HCT116 (cell line): ENCODE data around the gene RHOXF2B. TPM values are rescaled to one million over a fixed set of nuclear protein-coding genes. Genes with fewer than 3 reads are reported as not detected.
"Not testable (repeated sequence)": the region's sequence is repeated elsewhere in the genome, so short reads cannot be mapped to it uniquely, and the experiment has no call there.

Experiments used
- ATAC-seq: fragments of 200-7000 bp; cut with Tn5 transposase; 2 replicates; pipeline ENCODE4 v1.9.1; 2020; ENCODE audit warnings: mild to moderate bottlenecking, moderate library complexity
- BruUV-seq: library from RNA; stranded (reverse); fragments of 400-500 nt; replicated peaks from 2 replicates; lab custom pipeline; 2021; lab: Mats Ljungman, UMichigan
- CTCF ChIA-PET: fragments of 300-600 bp; sonication (Branson Sonifier 250); formaldehyde crosslinking; loops from one replicate; lab custom pipeline; 2021; ENCODE audit warnings: antibody characterized with exemption; lab: Charles Lee
- POLR2A ChIA-PET: fragments of 300-600, 350-600 bp; sonication (Branson Sonifier 250); formaldehyde crosslinking; loops from one replicate; lab custom pipeline; 2021; ENCODE audit warnings: antibody characterized with exemption; lab: Charles Lee
- RAD21 ChIA-PET, 2 experiments: fragments of 300-600 bp; sonication (Branson Sonifier 250); formaldehyde crosslinking; loops; one replicate each; lab custom pipeline; 2023; ENCODE audit warnings: low total read pairs in 2 of 2; ENCODE audit not compliant: uncharacterized antibody in 2 of 2, unreplicated experiment in 2 of 2, low non-redundant PET in 1 of 2; lab: Charles Lee
- DNase-seq: peaks from one replicate; pipeline ENCODE4 v3.0.0-alpha.2; 2010; ENCODE audit warnings: low read depth, low spot score
- H2AFZ ChIP-seq: fragments of 200-600 bp; shearing (Covaris generic), sonication (generic); 2 replicates; pipeline ENCODE4 v1.6.1; 2017; ENCODE audit warnings: low read depth, mixed run types, mixed read lengths, antibody characterized with exemption, low read length; ENCODE audit not compliant: poor library complexity, severe bottlenecking
- H3K27ac ChIP-seq: 2 replicates; pipeline ENCODE4 v1.5.1; 2012; ENCODE audit warnings: low read depth, low read length
- H3K27me3 ChIP-seq: fragments of 200-600 bp; sonication (generic); 2 replicates; pipeline ENCODE4 v1.6.1; 2016; ENCODE audit warnings: mixed run types, low read length, mixed read lengths; ENCODE audit not compliant: insufficient read depth
- H3K36me3 ChIP-seq, 2 experiments: fragments of 200-500 bp in 1 of 2; fragments of 200-600 bp in 1 of 2; sonication (Bioruptor generic) in 1 of 2; sonication (generic) in 1 of 2; 2 replicates each; pipeline versions ENCODE4 v1.5.1 to v1.6.1; 2014 to 2016; ENCODE audit warnings: low read length in 2 of 2, inconsistent platforms in 1 of 2, mixed read lengths in 1 of 2, mixed run types in 1 of 2; ENCODE audit not compliant: insufficient read depth in 2 of 2, control insufficient read depth in 1 of 2
- H3K4me1 ChIP-seq, 2 experiments: fragments of 200-600 bp in 1 of 2; sonication (generic) in 1 of 2; 2 replicates each; pipeline versions ENCODE4 v1.5.1 to v1.6.1; 2012 to 2017; ENCODE audit warnings: low read length in 2 of 2, inconsistent platforms in 1 of 2, mild to moderate bottlenecking in 1 of 2, mixed read lengths in 1 of 2, mixed run types in 1 of 2, moderate library complexity in 1 of 2; ENCODE audit not compliant: insufficient read depth in 2 of 2, control insufficient read depth in 1 of 2
- H3K4me2 ChIP-seq: fragments of 200-600 bp; sonication (generic); 2 replicates; pipeline ENCODE4 v1.6.1; 2017; ENCODE audit warnings: mixed run types, low read length, mixed read lengths
- H3K4me3 ChIP-seq, 2 experiments: fragments of 200-600 bp in 1 of 2; sonication (generic) in 1 of 2; replicated peaks in 1 of 2; 2 replicates each; pipeline ENCODE4 v1.5.1; 2011 to 2016; ENCODE audit warnings: low read length in 2 of 2, control low read depth in 1 of 2, low read depth in 1 of 2, mild to moderate bottlenecking in 1 of 2, mixed read lengths in 1 of 2, mixed run types in 1 of 2
- H3K79me2 ChIP-seq: fragments of 200-600 bp; sonication (generic); 2 replicates; pipeline ENCODE4 v1.6.1; 2017; ENCODE audit warnings: mild to moderate bottlenecking, mixed run types, low read length, moderate library complexity, mixed read lengths; ENCODE audit not compliant: insufficient read depth
- H3K9ac ChIP-seq: fragments of 200-600 bp; sonication (generic); 2 replicates; pipeline ENCODE4 v1.6.1; 2016; ENCODE audit warnings: low read length, mixed read lengths
- H3K9me2 ChIP-seq: fragments of 200-600 bp; sonication (generic), shearing (Covaris generic); 2 replicates; pipeline ENCODE4 v1.6.1; 2017; ENCODE audit warnings: mixed run types, mild to moderate bottlenecking, moderate library complexity; ENCODE audit not compliant: insufficient read depth
- H3K9me3 ChIP-seq, 2 experiments: fragments of 200-500 bp in 1 of 2; fragments of 200-600 bp in 1 of 2; sonication (Bioruptor generic) in 1 of 2; sonication (generic) in 1 of 2; 2 replicates each; pipeline ENCODE4 v1.6.1; 2014 to 2017; ENCODE audit warnings: low read length in 2 of 2, mixed read lengths in 2 of 2, inconsistent platforms in 1 of 2, low read depth in 1 of 2, mild to moderate bottlenecking in 1 of 2, mixed run types in 1 of 2, moderate library complexity in 1 of 2; ENCODE audit not compliant: control insufficient read depth in 1 of 2, insufficient read depth in 1 of 2
- H4K20me1 ChIP-seq: fragments of 200-600 bp; sonication (generic), shearing (Covaris generic); 2 replicates; pipeline ENCODE4 v1.6.1; 2017; ENCODE audit warnings: mixed run types, mild to moderate bottlenecking, moderate library complexity; ENCODE audit not compliant: insufficient read depth
- intact Hi-C: fragments of 100-400 bp; cut with micrococcal nuclease; formaldehyde crosslinking; loops from 2 replicates; pipeline ENCODE4 v1.10.0; 2022
- total RNA-seq: library from RNA; stranded (reverse); gene quantifications from one replicate; pipeline ENCODE4 v1.2.1, GENCODE V29; 2021; ENCODE audit not compliant: unreplicated experiment
- TF ChIP-seq, protein P1 (sequence below): IDR thresholded peaks from 2 replicates; pipeline ENCODE4 v1.6.1; 2012
- TF ChIP-seq, protein P2 (sequence below): IDR thresholded peaks from 2 replicates; pipeline ENCODE4 v1.6.1; 2012

RHOXF2B gene
- total RNA-seq, 1 experiment from 2014 or later = not detected

DNA sequence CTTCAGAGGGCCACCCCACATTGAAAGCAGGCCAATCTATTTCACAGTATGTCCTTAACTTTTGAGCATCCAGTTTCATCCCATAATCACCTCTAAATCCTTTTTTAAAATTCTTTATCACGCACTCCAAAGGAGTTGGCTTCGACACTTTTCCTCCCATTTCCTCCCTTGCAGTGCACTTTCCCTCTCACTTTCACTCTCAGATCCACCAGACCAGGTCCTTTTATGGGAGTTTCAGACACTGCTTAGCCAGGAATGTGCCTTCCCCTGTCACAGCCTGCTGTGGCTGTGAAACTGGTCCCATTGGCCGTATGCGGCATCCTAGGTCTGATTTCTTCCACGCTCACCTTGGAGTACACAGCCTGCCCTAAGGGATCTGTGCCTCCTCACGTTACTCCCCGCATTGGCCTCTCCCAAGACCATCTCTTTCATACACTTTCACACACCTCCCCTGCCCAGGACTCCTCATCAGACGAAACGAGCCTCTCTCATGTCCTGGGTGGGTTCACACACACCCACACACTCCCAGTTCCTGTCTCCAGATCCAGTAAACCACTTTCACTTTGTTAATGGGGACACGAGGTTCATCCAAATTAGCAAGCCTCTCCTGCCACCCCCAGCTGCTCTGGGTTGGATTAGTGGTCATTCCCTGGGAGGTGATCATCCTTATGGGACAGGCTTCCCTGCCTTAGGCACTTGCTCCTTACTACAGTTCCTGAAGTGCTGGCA is 10.0 kb upstream of the RHOXF2B start (continued):
- TF ChIP-seq, protein P1, sequence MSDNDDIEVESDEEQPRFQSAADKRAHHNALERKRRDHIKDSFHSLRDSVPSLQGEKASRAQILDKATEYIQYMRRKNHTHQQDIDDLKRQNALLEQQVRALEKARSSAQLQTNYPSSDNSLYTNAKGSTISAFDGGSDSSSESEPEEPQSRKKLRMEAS = no peak
- TF ChIP-seq, protein P2, sequence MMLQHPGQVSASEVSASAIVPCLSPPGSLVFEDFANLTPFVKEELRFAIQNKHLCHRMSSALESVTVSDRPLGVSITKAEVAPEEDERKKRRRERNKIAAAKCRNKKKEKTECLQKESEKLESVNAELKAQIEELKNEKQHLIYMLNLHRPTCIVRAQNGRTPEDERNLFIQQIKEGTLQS = no peak

DNA sequence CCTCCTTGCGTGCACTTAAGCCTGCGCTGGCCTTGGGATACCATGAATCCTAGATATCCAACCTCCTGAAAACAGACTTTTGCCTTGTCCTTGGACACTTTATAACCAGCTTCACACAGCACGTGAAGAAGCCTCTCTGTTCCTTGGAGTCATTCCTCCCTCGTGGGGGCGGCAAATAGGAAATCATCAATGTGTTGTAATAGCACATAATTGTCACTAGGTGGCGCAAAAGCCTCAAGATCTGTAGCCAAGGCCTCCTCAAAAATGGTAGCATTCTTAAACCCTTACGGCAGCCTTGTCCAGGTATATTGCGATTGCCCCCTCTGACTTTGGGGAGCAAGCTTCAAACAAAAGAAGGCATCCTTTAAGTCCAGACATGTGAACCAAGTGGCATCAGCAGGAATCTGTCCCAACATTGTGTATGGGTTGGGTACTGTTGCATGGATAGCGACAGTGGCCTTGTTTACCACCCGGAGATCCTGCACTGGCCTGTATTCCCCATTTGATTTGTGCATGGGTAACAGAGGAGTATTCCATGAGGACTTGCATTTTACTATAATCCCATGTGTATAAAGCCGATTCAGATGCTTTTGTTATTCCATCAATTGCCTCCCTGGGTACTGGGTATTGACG is 8.2 kb upstream of the RHOXF2B start:
- POLR2A ChIA-PET, H3K9ac ChIP-seq, BruUV-seq, H3K79me2 ChIP-seq, H3K27me3 ChIP-seq, H3K4me2 ChIP-seq, H2AFZ ChIP-seq, H4K20me1 ChIP-seq, H3K9me2 ChIP-seq, CTCF ChIA-PET, H3K36me3 ChIP-seq, RAD21 ChIA-PET, H3K4me3 ChIP-seq, DNase-seq, H3K9me3 ChIP-seq, H3K27ac ChIP-seq, H3K4me1 ChIP-seq, intact Hi-C loops: not testable (repeated sequence)
- peak; percentile 79 for ATAC-seq

DNA sequence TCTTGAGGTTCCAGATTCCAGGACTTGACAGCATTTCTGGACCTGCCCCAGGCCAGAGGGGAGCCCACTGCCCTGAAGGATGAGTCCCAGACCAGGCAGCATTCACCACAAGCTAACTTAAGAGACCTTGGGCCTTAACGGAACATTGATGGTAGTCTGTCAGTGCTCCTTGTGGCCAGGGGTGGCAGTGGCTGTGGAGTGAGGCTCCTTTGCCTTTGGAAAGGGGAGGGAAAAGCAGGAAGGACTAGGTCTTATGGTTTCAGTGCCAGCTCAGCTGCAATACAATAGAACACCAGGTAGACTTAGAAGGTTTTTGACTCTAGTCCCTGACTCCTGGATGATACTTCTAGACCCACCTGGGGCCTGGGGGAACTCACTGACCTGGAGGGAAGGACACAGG is 11.3 kb downstream of the RHOXF2B start:
- CTCF ChIA-PET, BruUV-seq: not testable (repeated sequence)

DNA sequence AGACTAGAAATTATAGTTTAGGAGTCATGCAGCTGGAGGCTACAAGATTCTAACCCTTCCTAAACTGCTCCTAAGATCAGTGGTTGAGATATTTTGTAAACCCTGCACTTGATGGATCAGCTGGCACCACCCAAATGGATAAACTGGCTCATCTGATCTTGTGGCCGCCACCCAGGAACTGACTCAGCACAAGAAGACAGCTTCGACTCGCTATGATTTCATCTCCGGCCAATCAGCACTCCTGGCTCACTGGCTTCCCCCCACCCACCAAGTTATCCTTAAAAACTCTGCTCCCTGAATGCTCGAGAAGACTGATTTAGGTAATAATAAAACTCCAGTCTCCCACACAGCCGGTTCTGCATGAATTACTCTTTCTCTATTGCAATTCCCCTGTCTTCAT is 34.8 kb downstream of the RHOXF2B start:
- H4K20me1 ChIP-seq, ATAC-seq, H3K27ac ChIP-seq, BruUV-seq, intact Hi-C loops, H3K4me2 ChIP-seq, H3K9ac ChIP-seq, POLR2A ChIA-PET, DNase-seq, CTCF ChIA-PET, H3K9me3 ChIP-seq, H3K4me1 ChIP-seq, RAD21 ChIA-PET, H3K27me3 ChIP-seq, H2AFZ ChIP-seq, H3K36me3 ChIP-seq, H3K9me2 ChIP-seq, H3K4me3 ChIP-seq, H3K79me2 ChIP-seq: not testable (repeated sequence)

More for the DNA sequence above, 11.3 kb downstream of the RHOXF2B start:
- H3K9me2 ChIP-seq, H3K36me3 ChIP-seq, H4K20me1 ChIP-seq, H3K4me1 ChIP-seq, ATAC-seq, H3K79me2 ChIP-seq, intact Hi-C loops, H3K27ac ChIP-seq, H2AFZ ChIP-seq, DNase-seq, H3K9me3 ChIP-seq, POLR2A ChIA-PET, H3K4me2 ChIP-seq, RAD21 ChIA-PET, H3K27me3 ChIP-seq, H3K4me3 ChIP-seq, H3K9ac ChIP-seq: not testable (repeated sequence)

DNA sequence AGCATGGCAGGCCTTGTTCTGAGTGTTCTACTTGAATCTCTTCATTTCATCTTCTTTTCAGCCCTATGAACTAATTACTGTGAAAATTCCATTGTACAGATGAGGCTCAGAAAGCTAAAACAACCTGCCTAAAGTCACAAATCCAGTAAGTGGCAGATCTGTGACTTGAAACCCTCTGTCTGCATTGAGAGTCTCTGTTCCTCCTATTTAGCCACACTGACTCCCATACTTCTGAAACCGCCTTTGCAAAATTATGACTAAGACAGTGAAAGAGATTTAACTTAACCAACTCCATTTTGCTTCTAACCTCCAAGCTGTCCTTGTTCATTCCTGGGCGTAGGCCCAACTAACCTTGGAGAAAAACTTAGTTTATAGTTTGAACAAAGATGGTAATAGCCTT is 35.2 kb downstream of the RHOXF2B start:
- H3K27ac ChIP-seq, H3K9me2 ChIP-seq, H3K79me2 ChIP-seq, H3K9me3 ChIP-seq, BruUV-seq, RAD21 ChIA-PET, POLR2A ChIA-PET, DNase-seq, intact Hi-C loops, ATAC-seq, H3K9ac ChIP-seq, H3K4me3 ChIP-seq, H3K4me1 ChIP-seq, H3K4me2 ChIP-seq, CTCF ChIA-PET, H3K36me3 ChIP-seq, H2AFZ ChIP-seq, H3K27me3 ChIP-seq, H4K20me1 ChIP-seq: not testable (repeated sequence)
